Stimulated activated CD4-positive, alpha-beta T cell treated with anti-CD3 and anti-CD28 coated beads, Interleukin-15, amount 100 ng/mL, for 48 hours (primary cell): ENCODE measurements around the gene FIGLA.

Experiments used
- DNase-seq, 2 donors: peaks; one replicate each; pipeline ENCODE4 v3.0.0-alpha.2; 2020; ENCODE audit warnings: low read depth in 2 of 2

FIGLA gene

DNA sequence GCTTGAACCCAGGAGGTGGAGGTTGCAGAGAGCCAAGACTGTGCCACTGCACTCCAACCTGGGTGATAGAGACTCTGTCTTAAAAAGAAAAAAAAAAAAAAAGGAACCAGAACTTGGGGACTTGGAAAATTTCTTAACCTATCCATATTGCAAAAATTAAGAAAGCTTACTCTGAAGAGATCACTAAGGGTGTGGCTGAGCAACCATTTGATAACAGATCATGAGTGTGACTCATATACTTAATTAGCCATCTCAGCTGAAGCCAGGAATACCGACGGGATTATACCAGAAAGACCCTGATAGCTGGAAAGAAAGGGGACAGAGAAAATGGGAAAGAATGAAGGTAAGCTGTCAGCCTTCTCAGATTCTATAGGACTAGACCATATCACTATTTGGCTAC, 15.3 kb downstream of the FIGLA start:
- no peak for DNase-seq

- DNase-seq, result no peak
These were observed 17.8 kb downstream of the FIGLA start for GRCh38 chr2:70772486-70773155.

- DNase-seq, result no peak
These were observed 19.0 kb downstream of the FIGLA start for GRCh38 chr2:70771446-70771845.

DNA sequence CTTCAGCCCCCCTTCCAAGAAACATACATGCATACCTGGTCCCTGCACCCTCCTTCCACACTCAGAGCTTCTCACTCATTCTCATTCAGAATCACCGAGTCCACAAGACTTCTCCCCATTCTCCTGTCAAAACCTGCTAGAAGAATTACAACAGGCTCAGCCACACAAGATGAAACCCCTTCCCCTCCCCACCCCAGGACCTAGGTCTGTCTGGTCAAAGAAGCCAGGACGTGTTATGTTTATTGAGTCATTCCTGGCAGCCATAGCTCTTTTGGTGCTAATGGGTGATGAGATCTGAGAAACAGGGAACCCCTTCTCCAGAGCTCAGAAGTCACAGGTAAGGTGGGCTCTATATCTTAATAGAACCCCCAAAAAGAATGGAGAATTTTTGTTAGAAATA, 21.0 kb downstream of the FIGLA start:
- DNase-seq, result no peak

DNA sequence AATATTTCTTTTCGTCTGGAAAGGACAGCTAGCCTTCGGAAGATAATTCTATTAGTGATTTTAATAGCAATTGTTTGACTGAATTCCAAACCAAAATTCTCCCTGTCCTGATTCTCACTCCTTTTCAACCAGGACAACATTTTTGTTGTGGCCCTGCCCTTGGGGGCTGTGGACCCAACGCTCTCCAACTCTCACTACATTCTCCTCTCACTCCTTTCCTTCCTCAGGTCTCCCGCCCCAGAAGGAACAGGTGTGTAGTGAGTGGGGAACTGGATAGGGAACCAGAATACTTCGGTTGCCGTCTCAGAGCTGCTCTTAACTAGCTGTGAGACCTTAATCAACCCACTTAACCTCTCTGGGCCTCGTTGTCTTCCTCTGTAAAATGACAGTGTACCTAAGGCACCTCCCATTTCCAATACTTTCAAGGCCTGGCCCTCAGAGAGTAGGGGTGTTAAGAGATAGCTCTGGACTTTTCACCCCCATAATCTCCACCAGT, 21.8 kb downstream of the FIGLA start:
- no peak for DNase-seq

- DNase-seq, result peak; percentile 30 to 44
These were observed 22.5 kb downstream of the FIGLA start, which contains the start of gene ADD2 for GRCh38 chr2:70767699-70768589. TSS of gene ADD2 (minus strand) at chr2:70768200. CDS start at chr2:70706408, 61,792 bp downstream.

DNA sequence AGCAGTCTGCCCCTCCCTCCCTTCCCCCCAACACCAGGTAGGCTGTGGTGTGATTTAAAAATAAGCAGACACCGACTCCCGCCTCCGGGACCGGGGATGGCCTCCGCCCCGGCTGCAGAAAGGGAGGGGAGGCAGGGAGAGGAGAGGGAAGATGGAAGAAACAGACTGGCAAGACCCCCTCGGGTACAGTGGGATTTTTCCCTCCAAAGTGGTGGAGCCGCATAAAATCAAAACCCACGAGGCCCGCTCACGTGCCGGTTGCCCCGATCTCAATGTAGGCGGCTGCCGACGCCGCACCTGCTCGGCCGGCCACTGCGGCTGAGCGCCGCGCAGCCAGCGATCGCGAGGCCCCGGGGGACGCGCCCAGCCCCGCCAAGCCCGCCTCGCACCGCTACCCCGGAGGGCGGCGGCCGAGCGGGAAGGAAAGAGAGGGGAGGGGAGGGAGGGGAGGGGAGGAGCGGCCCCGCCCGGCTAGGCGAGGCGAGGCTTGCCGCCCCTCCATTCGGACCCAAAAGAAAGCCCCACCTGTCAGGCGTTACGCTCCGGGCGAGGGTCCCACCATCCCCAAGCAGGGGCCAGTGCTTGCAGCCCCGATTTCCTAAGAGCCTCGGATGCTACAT, 23.3 kb downstream of the FIGLA start:
- DNase-seq, result peak in 1 of 2 donors; percentile 6

GRCh38 chr2:70766357-70767078, 23.9 kb downstream of the FIGLA start:
- no peak for DNase-seq

GRCh38 chr2:70765507-70765906, 24.9 kb downstream of the FIGLA start:
- DNase-seq, result no peak

GRCh38 chr2:70759446-70759845, 31.0 kb downstream of the FIGLA start:
- no peak for DNase-seq

- no peak for DNase-seq
These were observed 32.5 kb downstream of the FIGLA start for GRCh38 chr2:70757966-70758365.

GRCh38 chr2:70757360-70757759, 33.1 kb downstream of the FIGLA start:
- no peak for DNase-seq

DNA sequence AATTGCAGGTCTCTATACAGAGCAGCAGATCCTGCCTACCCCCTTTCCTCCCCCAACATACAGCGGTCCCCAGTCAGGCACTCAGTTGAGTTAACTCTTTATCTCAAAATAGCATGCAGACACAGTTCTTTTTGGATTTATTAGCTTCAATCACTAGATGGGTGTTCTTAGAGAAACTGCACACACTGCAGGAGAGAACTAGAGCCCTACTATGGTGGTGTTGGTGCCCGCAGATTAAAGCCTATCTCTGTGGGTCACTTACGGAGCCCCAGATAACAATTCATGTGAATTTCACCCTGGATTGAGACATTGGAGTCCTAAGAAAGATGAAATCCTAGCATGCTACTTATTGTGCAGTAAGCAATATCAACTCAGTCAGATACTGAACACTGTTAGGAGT, 34.3 kb downstream of the FIGLA start:
- no peak for DNase-seq

DNA sequence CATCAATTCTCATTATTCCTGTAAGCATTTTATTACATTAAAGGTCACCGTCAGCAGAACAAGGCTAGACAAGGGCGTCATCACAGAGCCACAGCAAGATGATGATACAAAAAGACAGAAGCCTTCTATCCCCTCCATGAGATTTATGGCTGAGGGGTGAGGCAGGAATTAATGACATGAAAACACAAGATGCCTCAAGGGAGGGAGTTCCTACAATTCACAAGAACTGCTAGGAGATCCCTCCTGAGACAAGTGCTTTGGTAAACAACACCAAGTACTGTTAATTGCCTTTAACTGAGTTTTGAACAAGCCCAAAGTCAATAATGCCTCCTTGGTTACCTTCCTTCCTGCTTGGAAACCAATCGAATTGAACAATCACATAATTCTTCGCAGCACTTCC, 36.5 kb downstream of the FIGLA start:
- no peak for DNase-seq

GRCh38 chr2:70753031-70753430, 37.4 kb downstream of the FIGLA start:
- no peak for DNase-seq

DNA sequence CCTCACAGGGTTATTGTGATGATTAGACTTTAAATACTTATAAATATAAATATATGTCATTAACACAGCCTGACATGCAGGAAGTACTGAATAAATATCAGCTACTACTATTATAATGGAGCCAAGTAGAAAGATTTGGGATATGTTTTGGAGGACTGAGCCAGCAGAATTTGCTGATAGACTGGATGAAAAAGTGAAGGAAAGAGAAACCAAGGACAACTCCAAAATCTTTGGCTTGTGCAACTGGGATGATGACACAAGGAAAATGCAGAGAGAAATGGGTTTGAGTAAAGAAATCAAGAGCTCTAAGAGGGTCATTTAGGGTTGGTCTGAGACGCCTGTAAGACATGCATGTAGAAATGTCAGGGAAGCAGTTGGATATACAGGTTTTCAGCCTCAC, 38.0 kb downstream of the FIGLA start:
- DNase-seq, result no peak

DNA sequence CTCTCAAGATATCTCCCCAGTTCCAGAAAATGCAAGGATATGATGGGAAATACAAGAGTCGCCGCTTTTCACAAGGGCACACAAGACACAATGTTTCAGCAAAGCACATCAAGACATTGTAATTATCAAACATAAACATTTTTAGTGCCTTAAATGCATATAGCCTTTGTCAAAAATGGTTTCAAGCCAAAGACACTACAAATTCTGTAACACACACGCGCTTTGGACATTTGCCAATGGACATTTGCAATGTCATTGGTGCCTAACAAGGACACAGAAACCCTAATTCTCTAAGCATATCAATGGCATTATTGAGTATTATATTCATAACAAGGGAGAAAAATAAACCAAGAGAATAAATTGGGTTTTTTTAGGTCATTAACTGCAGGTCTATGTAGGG, 38.6 kb downstream of the FIGLA start:
- no peak for DNase-seq

DNA sequence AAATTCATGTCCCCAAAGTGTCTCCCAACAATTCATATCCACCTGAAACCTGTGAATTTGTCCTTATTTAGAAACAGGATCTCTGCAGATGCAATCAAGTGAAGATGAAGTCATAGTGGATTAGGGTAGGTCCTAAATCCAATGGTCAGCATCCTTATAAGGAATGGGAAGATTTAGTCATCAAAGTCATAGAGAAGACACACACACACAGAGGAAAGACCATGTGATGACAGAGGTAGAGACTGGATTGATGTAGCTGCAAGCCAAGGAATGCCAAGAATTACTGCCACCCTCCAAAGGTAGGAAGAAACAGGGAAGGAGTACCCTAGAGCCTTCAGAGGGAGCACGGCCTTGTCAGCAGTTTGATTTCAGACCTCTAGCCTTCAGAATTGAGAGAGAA, 40.1 kb downstream of the FIGLA start:
- DNase-seq, result no peak

DNA sequence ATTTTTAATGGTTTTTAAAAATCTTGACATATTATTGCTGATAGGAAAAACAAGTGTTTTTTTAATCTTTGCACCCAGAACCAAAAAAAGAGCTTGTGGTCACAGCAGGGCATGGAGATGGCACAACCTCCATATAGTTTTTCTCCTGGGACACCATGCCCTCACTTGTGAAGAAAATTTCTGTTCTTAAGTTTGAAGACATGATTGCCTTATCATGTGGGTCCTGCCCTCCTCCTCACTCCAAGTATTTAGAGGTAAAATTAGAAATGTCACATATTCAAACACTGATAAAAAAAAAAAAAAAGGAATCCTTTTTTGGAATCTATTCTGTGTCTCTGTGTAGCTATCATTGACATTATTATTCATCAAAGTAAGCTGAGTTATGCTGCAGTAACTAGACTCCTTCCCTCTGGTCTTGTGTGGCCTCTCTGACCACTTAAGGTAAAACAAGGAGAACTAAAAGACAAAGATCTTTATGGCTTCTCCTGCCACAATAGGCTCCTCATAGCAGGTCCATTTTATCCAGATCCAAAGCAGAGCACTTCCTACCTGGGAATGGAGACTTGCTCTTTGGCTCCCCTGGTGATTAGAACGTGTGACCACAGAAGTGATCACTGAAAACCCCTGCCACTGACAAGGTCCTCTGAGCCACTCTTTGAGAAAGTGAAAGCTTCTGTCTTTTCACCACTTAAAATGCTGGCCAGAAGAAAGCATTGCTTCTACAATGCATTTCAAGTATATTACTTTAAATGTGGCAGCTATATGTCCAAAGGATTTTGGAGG, 42.2 kb downstream of the FIGLA start:
- no peak for DNase-seq

- DNase-seq, result no peak
These were observed 43.2 kb downstream of the FIGLA start for GRCh38 chr2:70747284-70747683.
